GM19395 (cell line): Measurements from ENCODE around the gene GCHFR.

Source experiments
- ATAC-seq: cut with Tn5 transposase; IDR thresholded peaks from one replicate; pipeline ENCODE4 v1.9.1; 2021; ENCODE audit warnings: mild to moderate bottlenecking, moderate library complexity; ENCODE audit not compliant: unreplicated experiment

GCHFR gene

DNA sequence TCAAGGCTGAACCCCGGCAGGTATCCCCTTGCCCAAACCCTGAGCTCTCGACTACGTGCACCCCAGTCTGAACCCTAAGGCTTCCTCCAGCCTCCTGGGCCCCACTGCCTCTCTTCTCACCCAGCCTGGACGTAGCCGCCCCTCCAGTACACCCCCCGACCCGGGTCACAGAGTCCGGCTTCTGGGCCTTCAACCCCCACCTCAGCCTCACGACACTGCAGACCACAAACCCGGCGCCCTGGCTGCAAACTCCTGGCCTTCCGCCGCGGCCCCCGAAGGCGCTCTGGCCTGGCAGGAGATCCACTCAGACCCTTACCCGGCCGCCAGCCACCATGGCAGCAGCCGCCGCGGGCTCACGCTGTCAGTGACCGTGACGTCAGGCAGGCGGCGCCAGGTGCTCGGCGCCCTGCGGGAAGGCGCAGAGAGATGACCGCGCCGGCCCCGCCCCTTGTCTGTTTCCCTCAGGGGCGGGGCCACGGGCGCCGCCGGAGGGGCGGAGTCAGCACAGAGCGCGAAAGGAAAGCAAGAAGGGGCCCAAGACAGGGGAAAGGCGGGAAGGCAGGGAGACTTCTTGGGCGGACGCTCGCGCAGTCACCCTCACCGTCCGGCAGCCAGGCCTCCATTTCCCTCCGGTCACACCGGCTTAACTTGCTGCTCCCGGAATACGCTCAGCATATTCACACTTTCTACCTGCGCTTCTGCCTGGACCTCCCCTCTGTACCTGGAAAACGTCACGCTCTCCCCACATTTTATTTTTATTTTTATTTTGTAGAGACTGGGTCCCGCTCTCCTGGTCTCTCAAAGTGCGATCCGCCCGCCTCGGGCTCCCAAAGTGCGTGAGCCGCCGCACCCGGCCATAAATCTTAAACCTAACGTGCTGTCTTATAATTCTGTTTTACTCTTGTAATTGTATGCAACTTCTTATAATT is 8.7 kb upstream of the GCHFR start, which contains the start of gene RMDN3:
TSS of gene RMDN3 (minus strand) at position 372 of the 929 bp plus-strand sequence. CDS start 471 bp downstream, outside the sequence.
- peak; percentile 71 for ATAC-seq

DNA sequence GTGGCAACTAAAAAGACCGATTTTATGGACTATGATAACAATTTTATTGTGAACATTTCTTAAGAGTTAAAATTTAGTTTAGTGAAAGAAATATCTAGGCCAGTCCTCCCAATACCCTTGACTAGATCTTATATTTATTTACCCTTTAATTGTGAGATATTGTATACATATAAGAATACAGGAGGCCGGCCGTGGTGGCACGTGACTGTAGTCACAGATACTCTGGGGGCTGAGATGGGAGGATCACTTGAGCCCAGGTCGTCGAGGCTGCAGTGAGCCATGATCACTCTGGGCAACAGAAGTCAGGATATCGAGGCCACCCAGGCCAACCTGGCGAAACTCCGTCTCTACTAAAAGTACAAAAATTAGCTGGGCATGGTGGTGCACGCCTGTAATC is 8.1 kb upstream of the GCHFR start:
- ATAC-seq: no peak

DNA sequence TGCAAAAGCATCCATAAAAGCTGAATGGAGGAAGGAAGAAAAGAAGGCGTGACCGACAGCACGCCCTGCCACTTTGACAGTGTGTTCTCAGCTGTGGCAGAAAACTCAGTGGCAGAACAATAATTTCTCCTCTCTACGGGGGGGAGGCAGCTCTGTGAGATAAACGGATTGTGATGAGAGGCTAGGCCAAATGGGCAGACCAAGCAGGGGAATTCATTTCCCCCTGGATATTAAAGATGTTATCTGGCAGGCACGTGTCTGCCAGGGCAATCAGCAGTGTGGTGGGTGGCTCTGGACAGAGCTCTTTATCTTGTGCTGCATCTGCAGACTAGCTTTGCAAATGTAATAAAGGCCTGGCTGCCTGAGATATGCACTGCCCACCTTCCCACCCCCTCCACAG is 6.9 kb upstream of the GCHFR start:
- ATAC-seq: no peak

DNA sequence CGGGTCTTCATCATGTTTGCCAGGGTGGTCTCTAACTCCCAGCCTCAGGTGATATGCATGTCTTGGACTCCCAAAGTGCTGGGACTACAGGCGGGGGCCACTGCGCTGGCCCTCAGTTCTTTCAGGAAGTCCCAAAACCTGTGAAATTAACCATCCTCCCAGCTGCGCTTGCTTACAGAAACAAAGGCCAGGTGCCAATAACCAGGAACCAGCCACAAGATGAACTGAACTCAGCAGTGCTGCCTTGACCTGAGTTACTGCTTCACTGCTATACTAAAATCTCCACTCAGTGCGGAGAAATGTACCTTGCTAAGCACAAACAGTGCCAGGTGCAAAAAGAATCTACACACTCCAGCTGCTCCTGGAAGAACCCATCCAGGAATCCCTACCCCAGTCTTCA is 3.9 kb upstream of the GCHFR start:
- ATAC-seq: no peak

DNA sequence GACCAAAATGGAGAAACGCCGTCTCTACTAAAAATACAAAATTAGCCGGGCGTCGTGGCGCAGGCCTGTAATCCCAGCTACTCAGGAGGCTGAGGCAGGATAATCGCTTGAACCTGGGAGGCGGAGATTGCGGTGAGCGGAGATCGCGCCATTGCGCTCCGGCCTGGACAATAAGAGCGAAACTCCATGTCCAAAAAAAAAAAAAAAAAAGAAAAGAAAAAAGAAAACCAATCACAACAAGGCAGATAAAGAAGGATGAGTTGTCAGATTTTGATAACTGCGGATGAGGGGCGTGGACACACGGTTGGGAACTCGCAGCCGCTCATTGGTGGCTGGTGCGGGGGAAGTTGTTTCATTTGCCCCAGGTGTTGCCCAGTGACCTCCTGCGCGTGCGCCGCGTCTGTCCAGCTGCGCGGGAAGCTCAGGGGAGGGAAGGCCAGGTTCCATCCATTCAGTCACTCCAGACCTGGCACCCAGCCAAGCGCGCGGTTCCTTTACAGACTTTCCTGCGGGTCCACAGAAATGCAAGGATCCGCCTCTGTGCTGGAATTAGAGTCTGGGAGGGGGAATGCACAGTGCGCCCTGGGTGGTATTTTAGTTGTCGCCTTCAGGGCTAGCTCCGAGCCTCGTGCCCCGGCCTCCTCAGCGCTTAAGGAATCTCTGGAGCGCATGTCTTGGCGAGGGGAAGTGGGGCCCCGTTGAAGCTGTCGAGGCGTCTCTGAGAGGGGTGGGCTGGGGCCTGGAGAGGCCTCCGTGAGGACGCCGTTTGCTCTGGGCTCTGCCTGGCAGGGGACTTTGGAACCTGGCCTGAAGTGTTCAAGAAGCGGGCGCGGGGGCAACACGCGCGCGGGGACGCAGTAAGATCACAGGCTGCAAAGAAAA is 708 bp upstream of the GCHFR start:
- ATAC-seq: no peak

- ATAC-seq: no peak
These were observed 798 bp downstream of the GCHFR start for GRCh38 chr15:40764629-40765103.

GRCh38 chr15:40766194-40766815 is 2.4 kb downstream of the GCHFR start:
- no peak for ATAC-seq

- no peak for ATAC-seq
These were observed 3.3 kb downstream of the GCHFR start for GRCh38 chr15:40766906-40767837.

DNA sequence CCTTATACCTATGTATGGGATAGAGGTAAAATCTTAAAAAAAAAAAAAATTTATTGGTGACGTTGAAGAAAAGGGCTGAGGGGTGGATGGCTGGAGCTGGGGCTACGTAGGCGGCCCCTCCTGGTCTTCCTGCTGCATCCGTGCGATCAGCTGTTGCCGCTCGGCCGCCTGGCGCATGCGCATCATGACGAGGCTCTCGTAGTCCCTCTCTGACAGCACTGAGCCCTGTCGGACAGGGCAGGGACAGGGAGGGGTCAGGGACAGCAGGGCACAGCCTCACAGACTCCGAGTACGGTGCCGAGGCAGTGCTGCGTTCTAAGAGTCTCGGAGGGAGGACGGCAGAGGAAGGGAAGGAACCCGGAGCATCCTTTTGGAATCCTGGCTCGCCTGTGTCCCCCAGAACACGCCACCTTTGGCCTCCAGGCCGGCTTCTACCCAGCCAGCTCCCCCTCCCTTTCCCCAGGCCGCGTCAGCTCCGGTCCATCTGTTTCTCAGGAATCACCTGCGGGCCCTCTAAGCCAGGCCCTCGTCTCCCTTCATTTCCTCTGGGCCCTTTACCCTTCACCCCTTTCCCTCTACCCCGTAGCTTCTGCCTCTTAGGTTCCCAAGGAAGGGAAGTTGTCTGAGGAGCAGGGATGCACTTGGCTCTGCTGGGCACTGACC is 4.1 kb downstream of the GCHFR start:
- no peak for ATAC-seq

DNA sequence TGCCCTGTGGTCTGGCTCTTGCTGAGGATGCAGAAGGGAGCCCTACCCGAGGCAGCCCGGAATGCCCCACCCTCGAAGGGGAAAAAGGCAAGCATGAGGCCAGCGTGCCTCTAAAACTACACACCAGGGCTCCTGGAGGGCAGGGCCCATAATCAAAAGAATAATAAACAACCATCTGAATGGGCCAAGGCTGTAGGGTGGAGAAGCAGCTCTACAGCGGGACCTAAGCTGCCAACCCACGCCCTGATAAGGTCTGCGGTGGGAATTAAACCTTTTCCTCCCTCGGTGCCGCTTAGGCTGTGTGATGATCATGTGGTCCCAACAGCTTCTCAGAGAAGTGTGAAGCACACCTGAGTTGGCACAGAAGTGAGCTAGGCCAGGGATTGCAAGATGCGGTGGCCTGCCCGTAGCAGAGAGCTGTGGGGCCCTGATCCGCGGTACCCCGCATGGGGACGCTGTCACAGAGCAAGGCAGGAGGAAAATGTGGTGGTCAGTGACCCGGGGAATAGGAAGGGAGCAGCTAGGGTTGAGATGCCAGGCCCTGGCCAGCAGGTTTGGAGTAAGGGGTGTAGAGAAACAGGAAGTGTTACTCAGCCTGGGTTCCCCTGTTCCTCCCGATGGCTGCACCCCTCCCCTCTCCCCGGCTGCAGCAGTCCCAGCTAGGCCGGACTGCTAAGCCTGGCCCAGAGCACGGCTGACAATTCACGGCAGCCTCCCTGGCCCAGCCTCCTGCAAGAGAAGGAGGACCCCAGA is 4.8 kb downstream of the GCHFR start:
- ATAC-seq: peak; percentile 2

DNA sequence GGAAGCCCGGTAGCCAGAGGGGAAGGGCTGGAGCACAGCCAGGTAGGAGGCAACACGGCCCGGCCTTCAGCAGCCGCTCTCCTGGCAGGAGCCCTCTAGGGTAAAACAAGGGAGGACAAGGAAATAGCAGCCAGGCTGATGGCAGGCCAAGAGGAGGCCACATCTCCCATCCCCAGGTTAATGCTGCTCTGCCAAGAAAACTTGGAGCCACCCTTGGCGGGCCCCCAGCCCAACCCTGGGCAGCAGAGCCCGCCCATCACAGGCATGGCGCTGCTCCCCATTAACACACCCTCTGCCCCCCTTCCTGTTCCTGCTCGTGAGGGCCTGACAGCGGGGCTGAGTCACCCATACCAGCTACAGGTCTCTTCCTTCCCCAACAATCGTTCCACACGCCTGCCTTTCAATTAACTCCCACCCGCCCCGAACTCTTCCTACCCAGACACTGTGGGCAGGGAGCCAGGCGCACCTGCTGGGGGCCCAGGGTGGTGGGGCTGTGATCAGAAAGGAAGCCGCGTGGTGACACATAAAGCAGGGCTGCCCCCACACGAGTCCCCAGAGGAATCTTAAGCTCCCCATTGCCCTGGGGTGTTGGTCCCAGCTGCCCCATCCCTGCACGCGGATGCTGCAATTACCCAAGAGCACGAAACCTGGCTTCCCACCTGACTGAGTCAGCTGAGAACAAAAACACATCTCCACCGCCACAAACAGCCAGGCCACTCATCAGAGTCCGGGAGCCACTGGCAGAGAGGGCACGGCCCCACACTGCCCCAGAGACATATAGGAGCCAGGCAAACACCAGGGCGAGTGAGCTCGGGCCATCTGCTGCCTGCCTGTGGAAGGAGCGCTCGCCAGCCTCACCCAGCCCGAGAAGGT is 5.6 kb downstream of the GCHFR start, which contains the start of gene C15orf62:
TSS of gene C15orf62 (plus strand) at position 707 of the 873 bp plus-strand sequence. CDS start 516 bp downstream, outside the sequence.
- ATAC-seq: peak; percentile 43

DNA sequence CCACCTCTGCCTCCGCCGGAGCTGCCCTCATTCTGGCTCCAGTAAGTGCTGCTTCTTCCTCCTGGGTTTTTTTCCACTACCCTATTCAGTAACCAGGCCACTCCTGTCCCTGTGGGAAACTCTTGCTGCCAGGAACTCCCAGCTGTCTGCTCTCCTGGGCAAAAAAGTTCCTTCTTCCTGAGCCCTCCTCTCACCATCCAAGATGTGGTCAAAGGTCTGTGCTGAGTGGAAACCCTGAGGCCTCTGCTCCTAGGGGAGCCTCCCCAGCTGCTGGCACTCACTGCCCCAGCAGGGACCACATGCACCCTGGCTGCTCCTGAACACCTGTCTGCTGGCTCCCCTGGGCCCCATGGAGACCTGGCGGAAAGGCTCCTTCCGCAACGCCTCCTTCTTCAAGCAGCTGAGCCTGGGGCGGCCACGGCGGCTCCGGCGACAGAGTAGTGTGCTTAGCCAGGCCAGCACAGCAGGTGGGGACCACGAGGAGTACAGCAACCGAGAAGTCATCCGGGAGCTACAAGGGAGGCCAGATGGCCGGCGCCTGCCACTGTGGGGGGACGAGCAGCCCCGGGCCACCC is 6.4 kb downstream of the GCHFR start:
- ATAC-seq: no peak

DNA sequence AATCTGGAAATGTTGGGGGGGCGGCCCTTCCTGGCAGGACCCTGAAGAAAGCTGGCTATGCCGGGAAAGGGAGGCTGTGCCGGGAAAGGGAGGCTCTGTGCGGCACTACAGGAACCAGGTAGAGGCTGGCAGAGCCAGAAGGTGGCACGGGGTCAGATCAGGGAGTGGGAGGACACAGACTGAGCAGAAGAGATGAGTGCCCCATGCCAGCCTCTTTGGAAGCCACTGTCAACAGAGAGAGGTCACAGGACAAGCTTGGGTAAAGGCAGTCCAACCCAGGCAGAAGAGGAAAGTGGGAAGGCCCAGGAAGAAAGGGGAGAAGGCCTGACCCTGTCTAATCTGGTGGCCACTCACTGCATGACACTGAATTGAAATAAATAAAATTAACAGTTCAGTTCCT is 7.4 kb downstream of the GCHFR start:
- ATAC-seq: no peak

DNA sequence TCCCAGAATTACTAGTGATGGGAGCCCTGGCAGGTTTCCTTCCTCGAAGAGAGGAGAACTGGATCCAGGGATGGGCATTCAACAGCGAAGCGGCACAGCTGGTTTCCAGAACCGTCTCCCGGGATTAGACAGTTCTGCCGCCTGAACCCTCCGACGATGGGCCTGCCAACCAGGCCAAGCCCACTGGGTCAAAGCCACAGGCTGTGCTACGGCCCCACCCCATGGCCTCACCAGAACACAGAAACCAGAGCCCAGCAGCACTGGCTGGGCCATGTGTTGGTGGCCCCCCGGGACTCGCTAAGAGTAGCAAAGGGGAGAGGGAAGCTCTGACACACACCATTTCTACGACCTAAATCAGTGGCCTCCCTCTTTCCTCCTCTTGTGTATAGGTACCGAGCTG is 8.1 kb downstream of the GCHFR start:
- no peak for ATAC-seq

- ATAC-seq: no peak
These were observed 9.6 kb downstream of the GCHFR start for GRCh38 chr15:40773496-40773895.

DNA sequence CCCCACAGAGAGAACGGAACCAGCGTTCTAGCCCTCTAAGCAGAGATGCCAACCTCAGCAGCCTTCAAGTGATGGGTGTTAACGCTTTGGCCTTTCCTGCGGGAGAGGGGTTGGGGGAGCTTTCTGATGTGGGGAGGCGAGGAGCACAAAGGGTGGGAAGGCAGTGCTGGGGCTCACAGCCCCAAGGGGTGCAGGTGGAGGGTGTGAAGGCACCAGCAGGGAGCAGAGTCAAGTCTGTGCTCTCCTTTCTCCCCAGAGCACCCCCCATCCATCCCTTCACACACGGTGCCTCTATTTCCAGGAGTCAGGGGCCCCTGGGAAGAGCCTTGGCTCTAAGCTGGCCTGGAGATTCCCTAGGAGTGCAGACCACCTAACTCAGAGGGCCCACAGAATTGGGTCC is 10.0 kb downstream of the GCHFR start:
- ATAC-seq: no peak

DNA sequence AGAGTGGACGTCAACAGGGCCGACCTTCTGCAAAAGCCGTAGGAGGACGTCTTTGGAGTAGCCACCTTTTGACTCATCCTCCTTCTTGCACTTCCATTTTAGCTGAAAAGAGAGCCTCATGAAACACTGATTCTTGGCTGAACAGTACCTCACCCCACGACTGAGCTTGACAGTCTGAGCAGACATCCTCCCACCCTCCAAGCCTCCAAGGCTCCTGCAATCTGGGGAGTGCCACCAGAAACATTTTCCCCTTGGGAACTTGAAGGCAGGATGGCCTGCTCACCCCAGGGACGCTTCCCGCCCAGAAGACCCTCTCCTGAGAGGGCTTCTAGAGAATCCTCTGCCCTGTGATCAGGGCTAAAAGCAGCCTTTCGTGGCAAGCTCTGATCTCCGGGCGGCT is 11.1 kb downstream of the GCHFR start:
- no peak for ATAC-seq
